ENCODE results near the gene RNU6-9. TPM values are rescaled to one million over a fixed set of nuclear protein-coding genes. Genes with fewer than 3 reads are reported as not detected.

RNU6-9 gene
- total RNA-seq, 2 donors from 2014 or later = not detected

DNA sequence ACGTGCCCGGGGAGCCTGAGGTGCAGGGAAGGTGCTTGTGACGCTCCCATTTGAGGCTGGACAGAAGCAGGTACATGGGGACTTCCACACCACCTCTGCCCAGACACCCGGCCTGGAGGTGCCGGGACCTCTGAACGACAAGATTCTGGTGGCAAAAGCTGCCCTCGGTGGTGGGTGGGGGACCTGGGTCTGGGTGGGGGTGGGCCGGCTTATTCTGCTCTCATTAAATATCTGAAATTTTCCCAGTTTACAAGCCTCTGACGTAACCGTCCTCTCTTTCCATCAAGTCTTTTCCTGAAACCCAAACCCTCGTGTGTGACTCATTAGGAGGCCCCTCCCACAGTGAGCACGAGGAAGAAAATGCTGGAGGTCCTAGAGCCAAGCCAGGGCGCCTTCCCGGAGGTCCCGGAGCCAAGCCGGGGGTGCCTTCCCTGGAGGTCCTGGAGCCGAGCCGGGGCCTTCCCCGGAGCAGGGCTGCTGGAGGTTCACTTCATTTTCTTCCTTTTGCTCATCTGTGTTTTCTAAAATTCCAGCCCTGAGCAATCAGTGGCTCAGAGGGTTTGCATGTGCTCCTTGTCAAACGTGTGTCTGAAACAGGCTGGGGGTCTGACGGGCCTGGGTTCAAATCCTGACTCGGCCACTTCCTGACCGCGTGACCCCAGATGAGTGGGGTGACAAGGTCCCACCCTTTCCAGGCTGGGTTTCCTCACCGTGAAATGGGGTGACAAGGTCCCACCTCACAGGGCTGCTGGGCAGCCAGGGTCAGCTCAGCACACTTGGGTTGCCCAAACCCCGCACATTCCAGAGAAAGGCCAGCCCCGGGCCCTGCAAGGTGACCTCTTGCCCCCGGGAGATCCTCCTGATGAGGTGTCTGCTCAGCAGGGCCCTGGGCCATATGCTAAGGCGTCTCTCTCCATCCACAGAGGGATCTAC lies 23.8 kb upstream of the RNU6-9 start:
- no peak for DNase-seq (ENCODE audit: low spot score)
- intact Hi-C loops (cut with DNase I) = loop anchor here (2.0 to 5.0 kb wide), 2 partner anchors 43 to 113 kb away; partner anchors contain the start of genes R3HDM4 and WDR18
- H3K4me3 ChIP-seq = no peak overlapping the region
- H3K27ac ChIP-seq = peak overlapping the region; percentile 69 to 74
- H3K9me3 ChIP-seq = no peaks in the 10 kb centered on the region
- WGBS = 49% methylated on average over 29 of the region's 29 CpGs
- TF ChIP-seq, protein P1, sequence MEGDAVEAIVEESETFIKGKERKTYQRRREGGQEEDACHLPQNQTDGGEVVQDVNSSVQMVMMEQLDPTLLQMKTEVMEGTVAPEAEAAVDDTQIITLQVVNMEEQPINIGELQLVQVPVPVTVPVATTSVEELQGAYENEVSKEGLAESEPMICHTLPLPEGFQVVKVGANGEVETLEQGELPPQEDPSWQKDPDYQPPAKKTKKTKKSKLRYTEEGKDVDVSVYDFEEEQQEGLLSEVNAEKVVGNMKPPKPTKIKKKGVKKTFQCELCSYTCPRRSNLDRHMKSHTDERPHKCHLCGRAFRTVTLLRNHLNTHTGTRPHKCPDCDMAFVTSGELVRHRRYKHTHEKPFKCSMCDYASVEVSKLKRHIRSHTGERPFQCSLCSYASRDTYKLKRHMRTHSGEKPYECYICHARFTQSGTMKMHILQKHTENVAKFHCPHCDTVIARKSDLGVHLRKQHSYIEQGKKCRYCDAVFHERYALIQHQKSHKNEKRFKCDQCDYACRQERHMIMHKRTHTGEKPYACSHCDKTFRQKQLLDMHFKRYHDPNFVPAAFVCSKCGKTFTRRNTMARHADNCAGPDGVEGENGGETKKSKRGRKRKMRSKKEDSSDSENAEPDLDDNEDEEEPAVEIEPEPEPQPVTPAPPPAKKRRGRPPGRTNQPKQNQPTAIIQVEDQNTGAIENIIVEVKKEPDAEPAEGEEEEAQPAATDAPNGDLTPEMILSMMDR (IDR thresholded peaks at IDR 0.05) = no peak
- TF ChIP-seq POLR2A (IDR thresholded peaks at IDR 0.05) (peak; percentile 20), POLR2AphosphoS5 (IDR thresholded peaks at IDR 0.05) (peak; percentile 34)
- no peaks in the 10 kb centered on the region for H3K4me1 ChIP-seq (replicated peaks)
- no peaks in the 10 kb centered on the region for H3K36me3 ChIP-seq
- no peaks in the 10 kb centered on the region for H3K27me3 ChIP-seq (replicated peaks; ENCODE audit: insufficient read depth)

DNA sequence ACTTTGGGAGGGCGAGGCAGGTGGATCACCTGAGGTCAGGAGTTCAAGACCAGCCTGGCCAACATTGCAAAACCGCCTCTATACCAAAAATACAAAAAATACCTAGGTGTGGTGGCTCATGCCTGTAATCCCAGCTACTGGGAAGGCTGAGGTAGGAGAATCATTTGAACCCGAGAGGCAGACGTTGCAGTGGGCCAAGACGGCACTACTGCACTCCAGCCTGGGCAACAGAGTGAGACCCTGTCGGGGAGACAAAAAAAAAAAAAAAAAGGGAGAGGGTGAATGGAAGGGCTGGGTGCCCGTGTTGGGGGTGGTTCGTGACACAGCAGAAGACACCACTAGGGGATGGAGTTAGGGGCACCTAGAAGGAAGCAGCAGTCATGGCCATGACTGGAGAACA lies 23.0 kb upstream of the RNU6-9 start:
- Histone ChIP-seq H3K4me1 (replicated peaks) (no peaks in the 10 kb centered on the region), H3K36me3 (peaks cover 0 to 1% of the 10 kb centered on the region in 2 donors), H3K27me3 (replicated peaks; ENCODE audit: insufficient read depth) (no peaks in the 10 kb centered on the region), H3K27ac (peak overlapping the region; percentile 69 to 74), H3K9me3 (no peaks in the 10 kb centered on the region), H3K4me3 (no peak overlapping the region)
- 87% methylated on average over 8 of the region's 8 CpGs for WGBS
- intact Hi-C loops (cut with DNase I) = no loop called here
- TF ChIP-seq POLR2AphosphoS5 (IDR thresholded peaks at IDR 0.05) (no peak), POLR2A (IDR thresholded peaks at IDR 0.05) (no peak)
- TF ChIP-seq, protein P1 (IDR thresholded peaks at IDR 0.05) = no peak
- no peak for DNase-seq (ENCODE audit: low spot score)

DNA sequence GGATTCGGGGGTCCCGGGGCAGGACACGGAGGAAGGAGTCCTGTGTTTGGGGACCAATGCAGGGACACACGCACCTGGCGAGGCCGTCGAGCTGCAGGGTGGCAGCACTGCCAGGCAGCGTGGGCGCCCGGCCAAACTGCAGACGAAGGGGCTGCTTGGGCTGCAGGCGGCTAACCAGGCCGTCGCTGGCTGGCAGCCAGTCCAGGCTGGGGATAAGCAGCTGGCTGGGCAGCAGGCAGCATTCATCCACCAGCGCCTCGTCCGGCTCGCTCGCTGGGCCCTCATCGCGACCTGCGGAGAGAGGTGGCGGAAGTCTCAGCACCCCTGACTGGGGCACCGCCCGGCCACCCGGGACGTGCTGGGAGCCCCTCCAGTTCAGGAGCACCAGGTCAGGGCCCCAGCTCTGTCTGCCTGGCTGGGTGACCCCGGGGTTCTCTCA lies 22.3 kb upstream of the RNU6-9 start:
- Histone ChIP-seq H3K4me1 (replicated peaks) (no peaks in the 10 kb centered on the region), H3K4me3 (no peak overlapping the region), H3K9me3 (no peaks in the 10 kb centered on the region), H3K27ac (no peak overlapping the region), H3K36me3 (peaks cover 0 to 2% of the 10 kb centered on the region in 2 donors), H3K27me3 (replicated peaks; ENCODE audit: insufficient read depth) (no peaks in the 10 kb centered on the region)
- TF ChIP-seq POLR2AphosphoS5 (IDR thresholded peaks at IDR 0.05) = no peak
- TF ChIP-seq, protein P1 (IDR thresholded peaks at IDR 0.05) = no peak
- TF ChIP-seq POLR2A (IDR thresholded peaks at IDR 0.05) = no peak
- intact Hi-C loops (cut with DNase I) = no loop called here
- DNase-seq (ENCODE audit: low spot score) = no peak
- 63% methylated on average over 28 of the region's 28 CpGs for WGBS

DNA sequence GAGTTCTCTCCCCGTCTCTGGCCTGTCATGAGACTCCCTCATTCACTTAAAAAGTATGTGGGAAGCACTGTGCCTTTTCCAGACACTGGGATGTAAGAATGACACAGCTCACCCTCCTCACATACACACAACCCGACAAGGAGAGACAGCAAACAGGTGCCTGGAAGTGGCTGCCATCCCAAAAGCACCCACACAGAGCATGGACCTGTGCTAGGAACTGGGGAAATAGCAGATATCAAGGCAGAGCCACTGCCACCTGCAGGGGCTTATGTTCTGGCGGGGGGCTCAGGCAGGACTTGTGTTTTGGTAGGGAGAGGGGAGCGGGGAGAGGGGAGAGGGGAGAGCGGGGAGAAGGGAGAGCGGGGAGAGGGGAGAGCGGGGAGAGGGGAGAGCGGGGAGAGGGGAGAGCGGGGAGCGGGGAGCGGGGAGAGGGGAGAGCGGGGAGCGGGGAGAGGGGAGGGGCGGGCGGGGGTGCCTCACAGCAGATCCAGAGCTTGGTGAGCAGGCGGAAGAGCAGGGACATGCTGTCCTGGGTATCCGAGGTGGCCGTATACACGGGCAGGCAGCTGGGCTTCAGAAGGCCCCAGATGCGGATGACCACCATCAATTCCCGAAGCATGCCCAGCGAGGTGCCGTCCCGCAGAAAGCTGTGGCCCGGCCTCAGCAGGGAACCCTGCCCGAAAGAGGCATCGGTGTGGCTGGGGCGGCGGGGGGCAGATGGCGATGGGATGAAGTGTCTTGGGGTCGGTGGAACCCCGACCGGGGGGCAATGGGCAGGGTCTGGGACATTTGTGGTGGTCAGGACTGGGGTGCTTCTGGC lies 21.6 kb upstream of the RNU6-9 start:
- no peak overlapping the region for H3K4me3 ChIP-seq
- no peaks in the 10 kb centered on the region for H3K27me3 ChIP-seq (replicated peaks; ENCODE audit: insufficient read depth)
- no peaks in the 10 kb centered on the region for H3K4me1 ChIP-seq (replicated peaks)
- H3K27ac ChIP-seq = peak overlapping the region in 1 of 2 donors; percentile 47
- 91% methylated on average over 24 of the region's 33 CpGs for WGBS
- no peak for DNase-seq (ENCODE audit: low spot score)
- TF ChIP-seq POLR2AphosphoS5 (IDR thresholded peaks at IDR 0.05) (no peak), POLR2A (IDR thresholded peaks at IDR 0.05) (no peak)
- TF ChIP-seq, protein P1 (IDR thresholded peaks at IDR 0.05) = no peak
- H3K9me3 ChIP-seq = no peaks in the 10 kb centered on the region
- intact Hi-C loops (cut with DNase I) = no loop called here
- peaks cover 0 to 2% of the 10 kb centered on the region in 2 donors for H3K36me3 ChIP-seq
